SK-MEL-5 (cell line): Measurements from ENCODE around the gene RPL22. TPM values are rescaled to one million over a fixed set of nuclear protein-coding genes. Genes with fewer than 3 reads are reported as not detected.

ENCODE experiments used
- DNase-seq: peaks from one replicate; pipeline ENCODE4 v3.0.0-alpha.2; 2016; ENCODE audit warnings: low read depth, low spot score
- in situ Hi-C: cut with HindIII; loops from 2 replicates; pipeline ENCODE4 v1.10.0; 2016; ENCODE audit warnings: low sequenced_read_pairs, high pct_unique_total_duplicates, low pct_unique_long_range_greater_than_20kb
- total RNA-seq: library from RNA; depleted of rRNA; stranded (reverse); fragments of >200 nt; shearing (Covaris generic); gene quantifications from 2 replicates; pipeline ENCODE4 v1.2.3, GENCODE V29; 2014

Gene RPL22
- total RNA-seq, 1 experiment from 2014 or later, result 222 TPM

- no peak for DNase-seq
Measured at GRCh38 chr1:6181347-6181770, 18.0 kb downstream of the RPL22 start.

GRCh38 chr1:6180707-6181311 lies 18.6 kb downstream of the RPL22 start:
- in situ Hi-C loops, result no loop called here

More at GRCh38 chr1:6181347-6181770, 18.0 kb downstream of the RPL22 start:
- in situ Hi-C loops, result no loop called here

GRCh38 chr1:6180268-6180706 lies 19.1 kb downstream of the RPL22 start, which contains the start of gene CHD5:
Gene CHD5 (minus strand): TSS chr1:6180321. CDS start chr1:6180023, 298 bp downstream.
- in situ Hi-C loops, result no loop called here
- DNase-seq, result no peak

More at GRCh38 chr1:6180707-6181311, 18.6 kb downstream of the RPL22 start:
- no peak for DNase-seq

- in situ Hi-C loops, result no loop called here
Measured at GRCh38 chr1:6179564-6180175, 19.7 kb downstream of the RPL22 start.

GRCh38 chr1:6178751-6179563 lies 20.4 kb downstream of the RPL22 start:
- in situ Hi-C loops, result no loop called here
- no peak for DNase-seq

More at GRCh38 chr1:6179564-6180175, 19.7 kb downstream of the RPL22 start:
- no peak for DNase-seq

- no peak for DNase-seq
- in situ Hi-C loops, result no loop called here
Measured at GRCh38 chr1:6177681-6178380, 21.6 kb downstream of the RPL22 start.

GRCh38 chr1:6176779-6177178 lies 22.6 kb downstream of the RPL22 start:
- DNase-seq, result no peak
- in situ Hi-C loops, result no loop called here

GRCh38 chr1:6175411-6175828 lies 24.0 kb downstream of the RPL22 start:
- no peak for DNase-seq
- in situ Hi-C loops, result no loop called here

GRCh38 chr1:6174621-6175410 lies 24.6 kb downstream of the RPL22 start:
- in situ Hi-C loops, result no loop called here
- DNase-seq, result no peak

- no peak for DNase-seq
- in situ Hi-C loops, result no loop called here
Measured at GRCh38 chr1:6172549-6172948, 26.8 kb downstream of the RPL22 start.

GRCh38 chr1:6171548-6172124 lies 27.8 kb downstream of the RPL22 start:
- DNase-seq, result peak; percentile 36
- in situ Hi-C loops, result no loop called here

GRCh38 chr1:6170742-6171201 lies 28.6 kb downstream of the RPL22 start:
- in situ Hi-C loops, result no loop called here

GRCh38 chr1:6170116-6170741 lies 29.2 kb downstream of the RPL22 start:
- DNase-seq, result no peak
- in situ Hi-C loops, result no loop called here

More at GRCh38 chr1:6170742-6171201, 28.6 kb downstream of the RPL22 start:
- DNase-seq, result no peak

- DNase-seq, result no peak
- in situ Hi-C loops, result no loop called here
Measured at GRCh38 chr1:6168947-6169586, 30.3 kb downstream of the RPL22 start.

- in situ Hi-C loops, result no loop called here
Measured at GRCh38 chr1:6167391-6168303, 31.7 kb downstream of the RPL22 start.

More at GRCh38 chr1:6167391-6168303, 31.7 kb downstream of the RPL22 start:
- DNase-seq, result no peak
